Adipocyte (in vitro differentiated cells): Measurements from ENCODE around the gene PPIP5K2.
"Not testable (repeated sequence)": the region's sequence is repeated elsewhere in the genome, so short reads cannot be mapped to it uniquely, and the experiment has no call there.

Source experiments
- DNase-seq: peaks from one replicate; pipeline ENCODE4 v3.0.0-alpha.2; 2015; ENCODE audit warnings: low read depth
- H3K27me3 ChIP-seq: replicated peaks from 2 replicates; pipeline ENCODE4 v1.7.0; 2013; ENCODE audit warnings: mild to moderate bottlenecking, low read length, moderate library complexity; ENCODE audit not compliant: control insufficient read depth, insufficient read depth
- H3K36me3 ChIP-seq: 2 replicates; pipeline ENCODE4 v1.7.0; 2013; ENCODE audit warnings: low read length, mild to moderate bottlenecking, moderate library complexity; ENCODE audit not compliant: control insufficient read depth, insufficient read depth, severe bottlenecking
- H3K4me1 ChIP-seq: 2 replicates; pipeline ENCODE4 v1.7.0; 2013; ENCODE audit warnings: mild to moderate bottlenecking, low read length, moderate library complexity; ENCODE audit not compliant: control insufficient read depth, insufficient read depth
- H3K4me3 ChIP-seq: 2 replicates; pipeline ENCODE4 v1.7.0; 2013; ENCODE audit warnings: mild to moderate bottlenecking, low read length, moderate library complexity
- H3K9ac ChIP-seq: 2 replicates; pipeline ENCODE4 v1.7.0; 2013; ENCODE audit warnings: mild to moderate bottlenecking, low read length, moderate library complexity
- H3K9me3 ChIP-seq: 2 replicates; pipeline ENCODE4 v1.7.0; 2013; ENCODE audit warnings: mild to moderate bottlenecking, low read length, moderate library complexity; ENCODE audit not compliant: control insufficient read depth

Gene PPIP5K2

GRCh38 chr5:103119765-103120606 lies at the start of gene PPIP5K2, which contains the start of gene GIN1:
TSS of gene PPIP5K2 (plus strand) at chr5:103120301. CDS start at chr5:103129590, 9,289 bp downstream.
TSS of gene GIN1 (minus strand) at chr5:103120138. CDS start at chr5:103108707, 11,431 bp downstream.
- Histone ChIP-seq H3K27me3 (no peaks in the 10 kb centered on the region), H3K36me3 (no peaks in the 10 kb centered on the region), H3K9me3 (no peaks in the 10 kb centered on the region), H3K9ac (peak within 1 kb of the TSS; percentile 97), H3K4me1 (peaks cover 26% of the 10 kb centered on the region), H3K4me3 (peak within 1 kb of the TSS; percentile 95)
- DNase-seq, result peak; percentile 97

- H3K9me3 ChIP-seq, result peaks cover 47% of the 10 kb centered on the region
- H3K4me1 ChIP-seq, H3K4me3 ChIP-seq, H3K27me3 ChIP-seq, DNase-seq, H3K9ac ChIP-seq, H3K36me3 ChIP-seq: not testable (repeated sequence)
Measured at GRCh38 chr5:103073500-103073899, 46.6 kb upstream of the PPIP5K2 start.

DNA sequence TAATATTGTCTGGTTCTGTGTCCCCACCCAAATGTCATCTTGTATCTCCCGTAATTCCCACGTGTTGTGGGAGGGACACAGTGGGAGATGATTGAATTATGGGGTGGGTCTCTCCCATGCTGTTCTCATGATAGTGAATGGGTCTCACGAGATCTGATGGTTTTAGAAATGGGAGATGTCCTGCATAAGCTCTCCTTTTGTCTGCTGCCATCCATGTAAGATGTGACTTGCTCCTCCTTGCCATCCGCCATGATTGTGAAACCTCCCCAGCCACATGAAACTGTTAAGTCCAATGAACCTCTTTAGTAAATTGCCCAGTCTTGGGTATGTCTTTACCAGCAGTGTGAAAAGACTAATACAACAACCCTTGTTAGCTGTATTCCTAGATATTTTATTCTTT lies 44.7 kb upstream of the PPIP5K2 start:
- no peak overlapping the region for H3K4me3 ChIP-seq
- H3K9ac ChIP-seq, result no peak overlapping the region
- no peaks in the 10 kb centered on the region for H3K36me3 ChIP-seq
- H3K27me3 ChIP-seq, result no peaks in the 10 kb centered on the region
- no peaks in the 10 kb centered on the region for H3K4me1 ChIP-seq
- peaks cover 62% of the 10 kb centered on the region for H3K9me3 ChIP-seq
- DNase-seq, result no peak

- Histone ChIP-seq H3K9me3 (peaks cover 67% of the 10 kb centered on the region), H3K27me3 (no peaks in the 10 kb centered on the region), H3K4me1 (no peaks in the 10 kb centered on the region), H3K4me3 (no peak overlapping the region), H3K9ac (no peak overlapping the region), H3K36me3 (peaks cover 8% of the 10 kb centered on the region)
- no peak for DNase-seq
Measured at GRCh38 chr5:103079796-103080195, 40.3 kb upstream of the PPIP5K2 start.

GRCh38 chr5:103086547-103086946 lies 33.6 kb upstream of the PPIP5K2 start:
- H3K4me3 ChIP-seq, result no peak overlapping the region
- H3K9me3 ChIP-seq, result peaks cover 7% of the 10 kb centered on the region
- no peak overlapping the region for H3K9ac ChIP-seq
- DNase-seq, result no peak
- H3K4me1 ChIP-seq, result no peaks in the 10 kb centered on the region
- H3K27me3 ChIP-seq, result no peaks in the 10 kb centered on the region
- H3K36me3 ChIP-seq, result peaks cover 37% of the 10 kb centered on the region

DNA sequence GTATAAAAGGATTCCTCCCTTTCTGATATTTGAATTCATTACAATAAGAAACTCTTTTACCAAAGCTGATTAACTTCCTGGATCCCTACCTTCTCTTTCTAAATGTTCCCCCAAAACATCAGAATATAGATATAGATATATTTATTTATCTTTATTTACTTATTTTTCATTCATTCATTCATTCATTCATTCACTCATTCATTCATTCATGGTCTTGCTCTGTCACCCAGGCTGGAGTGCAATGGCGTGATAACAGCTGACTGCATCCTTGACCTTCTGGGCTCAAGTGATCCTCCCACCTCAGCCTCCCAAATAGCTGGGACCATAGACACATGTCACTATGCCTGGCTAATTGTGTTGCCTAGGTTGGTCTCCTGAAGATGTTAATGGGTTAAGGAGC lies 30.8 kb upstream of the PPIP5K2 start:
- Histone ChIP-seq H3K9me3 (peaks cover under 1% of the 10 kb centered on the region), H3K27me3 (no peaks in the 10 kb centered on the region), H3K4me1 (no peaks in the 10 kb centered on the region), H3K4me3 (no peak overlapping the region), H3K36me3 (peaks cover 35% of the 10 kb centered on the region), H3K9ac (no peak overlapping the region)
- DNase-seq, result no peak

GRCh38 chr5:103090791-103091190 lies 29.3 kb upstream of the PPIP5K2 start:
- DNase-seq, result no peak
- no peaks in the 10 kb centered on the region for H3K27me3 ChIP-seq
- H3K4me3 ChIP-seq, result no peak overlapping the region
- no peak overlapping the region for H3K9ac ChIP-seq
- no peaks in the 10 kb centered on the region for H3K4me1 ChIP-seq
- no peaks in the 10 kb centered on the region for H3K9me3 ChIP-seq
- H3K36me3 ChIP-seq, result peaks cover 28% of the 10 kb centered on the region

GRCh38 chr5:103092676-103093075 lies 27.4 kb upstream of the PPIP5K2 start:
- Histone ChIP-seq H3K9me3 (no peaks in the 10 kb centered on the region), H3K27me3 (no peaks in the 10 kb centered on the region), H3K4me3 (no peak overlapping the region), H3K9ac (no peak overlapping the region), H3K4me1 (no peaks in the 10 kb centered on the region), H3K36me3 (peaks cover 18% of the 10 kb centered on the region)
- DNase-seq, result no peak

DNA sequence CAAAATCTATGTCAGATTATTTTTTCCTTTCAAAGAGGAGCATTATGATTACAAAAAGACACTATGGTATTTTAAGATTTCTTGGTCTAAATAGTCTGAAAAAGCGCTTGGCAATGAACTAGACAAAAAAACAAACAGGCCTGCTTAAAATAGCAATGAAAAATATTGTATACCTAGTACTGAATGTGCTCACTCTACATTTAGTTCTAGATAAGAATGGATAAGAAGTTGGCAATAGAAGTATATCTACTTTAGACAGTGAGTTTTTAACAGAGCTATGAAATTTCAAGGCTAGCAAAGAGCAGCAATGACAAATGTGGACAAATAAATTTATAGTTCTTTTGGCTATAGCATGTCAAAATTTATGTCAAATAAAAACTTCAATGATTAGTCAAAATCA lies 26.4 kb upstream of the PPIP5K2 start:
- H3K4me3 ChIP-seq, result no peak overlapping the region

GRCh38 chr5:103094737-103095136 lies 25.4 kb upstream of the PPIP5K2 start:
- H3K9ac ChIP-seq, result no peak overlapping the region
- no peak overlapping the region for H3K4me3 ChIP-seq
- peaks cover 11% of the 10 kb centered on the region for H3K36me3 ChIP-seq
- H3K27me3 ChIP-seq, result no peaks in the 10 kb centered on the region
- no peaks in the 10 kb centered on the region for H3K4me1 ChIP-seq
- no peak for DNase-seq
- H3K9me3 ChIP-seq, result no peaks in the 10 kb centered on the region

More for the DNA sequence above, 26.4 kb upstream of the PPIP5K2 start:
- Histone ChIP-seq H3K36me3 (peaks cover 11% of the 10 kb centered on the region), H3K27me3 (no peaks in the 10 kb centered on the region), H3K9me3 (no peaks in the 10 kb centered on the region), H3K9ac (no peak overlapping the region), H3K4me1 (no peaks in the 10 kb centered on the region)
- no peak for DNase-seq

GRCh38 chr5:103098993-103099392 lies 21.1 kb upstream of the PPIP5K2 start:
- Histone ChIP-seq H3K4me1 (no peaks in the 10 kb centered on the region), H3K9me3 (no peaks in the 10 kb centered on the region), H3K36me3 (peaks cover 39% of the 10 kb centered on the region), H3K4me3 (no peak overlapping the region), H3K9ac (no peak overlapping the region), H3K27me3 (no peaks in the 10 kb centered on the region)
- no peak for DNase-seq
